ENCODE data around the gene GSE1. TPM values are rescaled to one million over a fixed set of nuclear protein-coding genes. Genes with fewer than 3 reads are reported as not detected.

GSE1 gene
- total RNA-seq, 2 experiments from 2014 or later = 15.3 to 16.0 TPM

DNA sequence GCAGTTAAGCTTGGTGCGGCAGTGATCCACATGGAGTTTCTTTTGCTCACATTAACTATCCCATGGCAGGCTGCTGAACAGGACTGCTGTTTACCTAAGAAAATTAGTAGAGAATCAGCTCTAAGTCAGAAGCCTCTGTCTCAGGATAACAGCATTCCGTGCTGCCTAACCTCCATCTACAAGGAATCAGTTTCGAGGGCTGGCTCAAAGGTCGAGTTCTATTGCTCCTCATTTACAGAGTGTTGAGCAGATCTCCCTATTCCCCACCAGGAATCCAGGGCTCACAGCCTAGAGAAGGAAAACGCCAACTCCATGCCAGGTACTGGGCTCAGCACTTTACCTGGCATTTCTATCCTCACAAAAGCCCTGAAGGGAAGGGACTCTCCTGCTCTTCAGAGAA is 65.7 kb downstream of the GSE1 start:
- Mint-ChIP-seq H3K4me1 (ENCODE audit: low read depth) (peaks cover 22% of the 10 kb centered on the region), H3K36me3 (peaks cover 48% of the 10 kb centered on the region), H3K9me3 (no peaks in the 10 kb centered on the region), H3K4me3 (no peak overlapping the region), H3K27ac (no peak overlapping the region), H3K27me3 (no peaks in the 10 kb centered on the region)
- ChIA-PET CTCF (interaction anchor here (0.9 to 1.2 kb wide), 2 partner anchors 63 to 248 kb away, joined by 3 read pairs; no protein-coding TSS in a partner anchor), POLR2A (no interaction called here)
- no peak for DNase-seq
- intact Hi-C loops (cut with micrococcal nuclease) = no loop called here

DNA sequence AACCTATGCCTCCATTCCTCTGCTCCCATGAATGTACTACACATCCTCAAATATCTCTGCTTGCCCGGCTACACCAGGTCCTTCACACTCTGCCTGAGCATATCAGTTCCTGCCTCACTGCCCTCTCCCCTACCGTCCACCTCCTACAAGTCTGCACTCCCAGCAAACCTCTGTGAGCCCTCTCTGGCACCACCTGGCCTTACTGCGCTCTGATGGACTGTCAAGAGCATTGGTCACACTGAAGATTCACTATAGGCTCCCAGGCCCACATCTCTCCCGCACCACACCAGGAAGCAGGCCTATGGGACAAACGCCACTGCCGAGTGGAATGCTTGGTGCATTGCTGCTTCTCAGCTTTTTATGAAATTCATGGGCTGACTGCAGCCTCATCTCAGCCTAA is 66.7 kb downstream of the GSE1 start:
- Mint-ChIP-seq H3K9me3 (no peaks in the 10 kb centered on the region), H3K4me1 (ENCODE audit: low read depth) (peaks cover 20% of the 10 kb centered on the region), H3K27me3 (no peaks in the 10 kb centered on the region), H3K27ac (no peak overlapping the region), H3K36me3 (peaks cover 49% of the 10 kb centered on the region), H3K4me3 (no peak overlapping the region)
- intact Hi-C loops (cut with micrococcal nuclease) = no loop called here
- CTCF ChIA-PET = interaction anchor here (1.0 to 1.2 kb wide), 2 partner anchors 64 to 152 kb away, joined by 3 read pairs; no protein-coding TSS in a partner anchor
- POLR2A ChIA-PET = no interaction called here
- DNase-seq = no peak

DNA sequence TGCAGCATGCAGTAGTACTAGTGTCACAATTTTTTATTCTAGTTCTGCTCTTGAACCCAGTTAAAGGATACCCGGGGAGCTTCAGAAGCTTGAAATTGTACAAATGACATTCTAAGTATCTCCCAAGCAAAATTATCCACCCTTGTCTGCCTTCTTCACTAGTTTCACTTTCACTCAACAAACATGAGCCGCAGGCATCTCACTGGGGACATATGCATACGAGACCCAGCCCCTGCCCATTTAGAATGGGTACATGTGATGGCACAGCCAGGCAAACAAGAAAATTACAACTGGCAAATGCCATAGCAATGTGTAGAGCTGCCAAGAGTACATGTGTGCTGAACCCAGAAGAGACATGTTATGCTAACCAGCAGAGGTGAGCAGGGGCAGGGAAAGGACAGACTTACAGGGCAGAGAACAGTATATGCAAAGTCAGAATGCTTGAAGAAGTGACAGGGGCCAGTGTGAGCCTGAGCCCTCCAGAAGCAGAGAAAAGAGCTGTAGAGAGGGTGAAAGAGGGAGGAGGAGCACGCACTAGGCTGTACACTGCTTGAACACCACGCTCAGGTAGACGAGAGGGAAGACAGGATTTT is 67.3 kb downstream of the GSE1 start:
- intact Hi-C loops (cut with micrococcal nuclease) = no loop called here
- no peaks in the 10 kb centered on the region for H3K9me3 Mint-ChIP-seq
- peaks cover 44% of the 10 kb centered on the region for H3K36me3 Mint-ChIP-seq
- no peak overlapping the region for H3K27ac Mint-ChIP-seq
- H3K27me3 Mint-ChIP-seq = no peaks in the 10 kb centered on the region
- peaks cover 16% of the 10 kb centered on the region for H3K4me1 Mint-ChIP-seq (ENCODE audit: low read depth)
- DNase-seq = no peak
- CTCF ChIA-PET = no interaction called here
- no peak overlapping the region for H3K4me3 Mint-ChIP-seq
- POLR2A ChIA-PET = no interaction called here

DNA sequence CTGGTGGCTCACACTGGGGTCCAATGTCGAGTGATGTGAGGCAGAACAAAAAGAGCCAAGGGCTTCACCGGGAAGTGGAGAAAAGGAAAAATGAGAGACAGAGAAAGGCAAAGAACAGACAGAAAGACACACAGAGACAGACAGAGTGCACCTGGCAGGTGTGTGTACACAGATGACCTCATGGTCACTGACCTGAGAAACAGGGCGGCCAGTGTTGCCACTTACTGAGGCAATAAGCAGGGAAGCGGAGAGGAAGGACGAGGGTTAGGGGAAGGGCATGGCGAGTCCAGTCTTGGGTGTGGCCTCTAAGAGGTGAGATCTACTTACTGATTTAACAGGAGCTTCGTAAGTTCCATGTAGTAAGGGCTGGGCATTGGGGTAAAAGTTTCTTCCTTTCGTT is 68.1 kb downstream of the GSE1 start:
- H3K4me3 Mint-ChIP-seq = no peak overlapping the region
- no peak for DNase-seq
- POLR2A ChIA-PET = no interaction called here
- intact Hi-C loops (cut with micrococcal nuclease) = no loop called here
- CTCF ChIA-PET = no interaction called here
- peaks cover 16% of the 10 kb centered on the region for H3K4me1 Mint-ChIP-seq (ENCODE audit: low read depth)
- H3K27ac Mint-ChIP-seq = no peak overlapping the region
- peaks cover 41% of the 10 kb centered on the region for H3K36me3 Mint-ChIP-seq
- H3K27me3 Mint-ChIP-seq = no peaks in the 10 kb centered on the region
- H3K9me3 Mint-ChIP-seq = no peaks in the 10 kb centered on the region

DNA sequence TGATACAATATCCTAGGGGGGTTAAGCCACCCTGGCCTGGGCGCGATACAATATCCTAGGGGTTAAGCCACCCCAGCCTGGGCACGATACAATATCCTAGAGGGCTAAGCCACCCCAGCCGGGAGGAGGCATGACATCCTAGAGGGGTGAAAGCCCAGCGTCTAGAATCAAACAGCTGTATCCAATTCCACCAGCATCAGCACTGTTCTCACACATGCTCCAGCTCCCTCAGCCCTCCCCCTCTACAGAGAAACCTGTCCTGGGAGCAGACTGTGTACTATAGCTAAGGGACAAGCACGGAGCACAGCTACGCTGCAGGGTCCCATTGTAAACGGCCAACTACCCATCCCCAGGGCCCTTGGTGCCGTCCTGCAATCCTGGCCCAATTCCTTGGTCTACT is 69.4 kb downstream of the GSE1 start:
- no peak for DNase-seq
- Mint-ChIP-seq H3K27ac (no peak overlapping the region), H3K4me3 (no peak overlapping the region), H3K9me3 (no peaks in the 10 kb centered on the region), H3K4me1 (ENCODE audit: low read depth) (peaks cover 23% of the 10 kb centered on the region), H3K27me3 (no peaks in the 10 kb centered on the region), H3K36me3 (peaks cover 46% of the 10 kb centered on the region)
- CTCF ChIA-PET = interaction anchor here (0.7 to 1.2 kb wide), 2 partner anchors 24 to 290 kb away, joined by 3 read pairs; no protein-coding TSS in a partner anchor
- intact Hi-C loops (cut with micrococcal nuclease) = no loop called here
- POLR2A ChIA-PET = no interaction called here

DNA sequence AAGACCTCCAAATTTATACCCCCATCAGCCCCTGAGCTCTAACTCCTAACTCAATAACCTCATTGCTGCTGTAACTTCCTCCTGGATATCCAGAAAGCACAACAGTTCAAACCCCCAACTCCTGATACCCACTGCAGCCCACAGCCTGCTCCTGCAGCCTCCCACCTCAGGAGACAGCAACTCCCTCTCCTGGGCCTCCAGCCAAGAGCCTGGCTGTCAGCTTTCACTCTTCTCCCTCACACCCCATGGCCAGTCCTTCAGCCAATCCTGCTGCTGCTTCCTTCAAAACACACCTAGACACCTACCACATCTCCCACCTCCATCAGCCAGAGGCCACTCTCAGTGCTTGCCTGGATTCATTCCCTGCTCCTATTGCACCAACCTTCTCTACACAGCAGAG is 70.2 kb downstream of the GSE1 start:
- intact Hi-C loops (cut with micrococcal nuclease) = no loop called here
- no peak overlapping the region for H3K27ac Mint-ChIP-seq
- H3K9me3 Mint-ChIP-seq = no peaks in the 10 kb centered on the region
- POLR2A ChIA-PET = interaction anchor here (0.6 kb wide), 1 partner anchor 64 kb away, joined by 5 read pairs; no protein-coding TSS in a partner anchor
- peaks cover 43% of the 10 kb centered on the region for H3K36me3 Mint-ChIP-seq
- CTCF ChIA-PET = interaction anchor here (1.2 kb wide), 1 partner anchor 25 kb away, joined by 3 read pairs; no protein-coding TSS in a partner anchor
- no peak for DNase-seq
- no peaks in the 10 kb centered on the region for H3K27me3 Mint-ChIP-seq
- H3K4me1 Mint-ChIP-seq (ENCODE audit: low read depth) = peaks cover 22% of the 10 kb centered on the region
- H3K4me3 Mint-ChIP-seq = no peak overlapping the region

DNA sequence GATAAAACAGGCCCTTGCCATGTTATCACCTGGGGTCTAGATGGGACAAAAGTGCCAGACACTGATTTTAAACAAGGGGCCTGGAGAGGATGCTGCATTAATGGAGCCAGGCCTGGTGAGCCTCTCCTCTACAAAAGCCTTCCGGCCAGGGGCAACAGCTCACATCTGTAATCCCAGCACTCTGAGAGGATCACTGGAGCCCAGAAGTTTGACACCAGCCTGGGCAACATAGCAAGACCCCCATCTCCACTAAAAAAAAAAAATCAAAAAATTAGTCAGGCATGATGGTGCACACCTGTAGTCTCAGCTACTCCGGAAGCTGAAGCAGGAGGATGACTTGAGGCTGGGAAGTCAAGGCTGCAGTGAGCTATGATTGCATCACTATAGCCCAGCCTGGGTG is 72.1 kb downstream of the GSE1 start:
- ChIA-PET CTCF (interaction anchor here (1.3 kb wide), 1 partner anchor 69 kb away, joined by 6 read pairs; no protein-coding TSS in a partner anchor), POLR2A (no interaction called here)
- H3K4me1 Mint-ChIP-seq (ENCODE audit: low read depth) = peaks cover 25% of the 10 kb centered on the region
- H3K36me3 Mint-ChIP-seq = peaks cover 36% of the 10 kb centered on the region
- H3K27ac Mint-ChIP-seq = no peak overlapping the region
- H3K4me3 Mint-ChIP-seq = no peak overlapping the region
- DNase-seq = no peak
- H3K9me3 Mint-ChIP-seq = no peaks in the 10 kb centered on the region
- intact Hi-C loops (cut with micrococcal nuclease) = loop anchor here (5.0 kb wide), 1 partner anchor 128 kb away; no protein-coding TSS in a partner anchor
- no peaks in the 10 kb centered on the region for H3K27me3 Mint-ChIP-seq

DNA sequence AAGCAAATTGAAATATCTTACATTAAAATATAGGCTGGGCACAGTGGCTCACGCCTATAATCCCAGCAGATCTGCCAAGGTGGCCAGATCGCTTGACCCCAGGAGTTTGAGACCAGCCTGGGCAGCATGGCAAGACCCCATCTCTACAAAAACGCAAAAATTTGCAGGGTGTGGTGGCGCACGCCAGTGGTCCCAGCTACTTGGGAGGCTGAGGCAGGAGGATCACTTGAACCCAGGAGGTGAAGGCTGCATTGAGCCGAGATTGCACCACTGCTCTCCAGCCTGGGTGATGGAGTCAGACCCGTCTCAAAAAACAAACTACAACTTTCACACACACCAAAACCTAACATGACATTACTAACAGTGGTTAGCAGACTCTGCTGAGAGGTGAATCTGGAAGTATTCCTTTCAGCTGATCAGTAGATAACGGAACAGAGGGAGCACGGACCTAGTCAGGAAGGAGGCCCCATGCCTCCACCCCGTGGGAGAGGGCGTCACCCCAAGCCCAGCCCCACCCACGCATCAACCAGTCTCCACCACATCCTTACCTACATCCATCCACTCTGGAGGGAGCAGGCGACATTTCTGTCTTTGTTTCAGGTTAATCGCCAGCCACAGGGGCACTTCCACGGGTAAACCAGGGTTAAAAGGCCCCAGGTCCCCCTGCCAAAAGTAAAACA is 73.9 kb downstream of the GSE1 start:
- DNase-seq = peak; percentile 72
- peak overlapping the region; percentile 67 for H3K27ac Mint-ChIP-seq
- no peaks in the 10 kb centered on the region for H3K27me3 Mint-ChIP-seq
- H3K4me1 Mint-ChIP-seq (ENCODE audit: low read depth) = peaks cover 15% of the 10 kb centered on the region
- H3K36me3 Mint-ChIP-seq = peaks cover 24% of the 10 kb centered on the region
- H3K9me3 Mint-ChIP-seq = no peaks in the 10 kb centered on the region
- POLR2A ChIA-PET = no interaction called here
- intact Hi-C loops (cut with micrococcal nuclease) = loop anchor here (5.0 kb wide), 1 partner anchor 130 kb away; no protein-coding TSS in a partner anchor
- peak overlapping the region; percentile 88 for H3K4me3 Mint-ChIP-seq
- CTCF ChIA-PET = no interaction called here

DNA sequence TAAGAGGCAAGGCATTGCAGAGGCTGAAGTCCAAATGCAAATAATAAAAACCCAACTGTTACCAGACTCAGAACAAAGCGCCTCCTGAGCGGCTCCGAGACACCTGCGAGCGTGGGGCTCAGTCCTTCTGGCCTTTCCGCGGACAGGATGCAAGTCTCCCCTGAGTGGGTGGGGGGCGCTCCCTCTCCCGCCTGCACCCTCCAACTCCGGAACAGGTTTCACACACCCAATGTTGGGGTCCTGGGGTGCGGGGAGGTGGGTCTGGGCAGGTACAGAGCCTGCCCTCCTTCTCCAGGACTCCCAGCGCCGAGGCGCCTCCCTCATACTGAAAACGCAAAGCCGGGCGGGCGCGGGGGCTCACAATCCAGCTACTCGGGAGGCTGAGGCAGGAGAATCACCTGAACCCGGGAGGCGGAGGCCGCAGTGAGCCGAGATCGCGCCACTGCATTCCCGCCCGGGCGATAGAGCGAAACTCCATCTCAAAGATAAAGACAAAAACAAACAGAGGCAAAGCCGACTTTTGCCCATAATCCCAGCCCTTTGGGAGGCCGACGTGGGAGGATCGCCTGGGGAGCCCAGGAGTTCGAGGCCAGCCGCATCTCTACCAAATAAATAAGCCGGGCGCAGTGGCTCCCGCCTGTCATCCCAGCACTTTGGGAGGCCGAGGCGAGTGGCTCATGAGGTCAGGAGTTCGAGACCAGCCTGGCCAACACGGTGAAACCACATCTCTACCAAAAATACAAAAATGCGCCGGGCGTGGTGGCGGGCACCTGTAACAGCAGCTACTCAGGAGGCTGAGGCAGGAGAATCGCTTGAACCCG is 74.7 kb downstream of the GSE1 start:
- Mint-ChIP-seq H3K27me3 (no peaks in the 10 kb centered on the region), H3K4me3 (peak overlapping the region; percentile 88), H3K27ac (peak overlapping the region; percentile 67), H3K36me3 (peaks cover 24% of the 10 kb centered on the region), H3K4me1 (ENCODE audit: low read depth) (peaks cover 15% of the 10 kb centered on the region), H3K9me3 (no peaks in the 10 kb centered on the region)
- POLR2A ChIA-PET = no interaction called here
- intact Hi-C loops (cut with micrococcal nuclease) = loop anchor here (2.0 to 5.0 kb wide), 3 partner anchors 75 to 249 kb away; partner anchors contain the start of gene GSE1
- DNase-seq = peak; percentile 40
- CTCF ChIA-PET = interaction anchor here (1.0 kb wide), 1 partner anchor 73 kb away, joined by 3 read pairs; no protein-coding TSS in a partner anchor

DNA sequence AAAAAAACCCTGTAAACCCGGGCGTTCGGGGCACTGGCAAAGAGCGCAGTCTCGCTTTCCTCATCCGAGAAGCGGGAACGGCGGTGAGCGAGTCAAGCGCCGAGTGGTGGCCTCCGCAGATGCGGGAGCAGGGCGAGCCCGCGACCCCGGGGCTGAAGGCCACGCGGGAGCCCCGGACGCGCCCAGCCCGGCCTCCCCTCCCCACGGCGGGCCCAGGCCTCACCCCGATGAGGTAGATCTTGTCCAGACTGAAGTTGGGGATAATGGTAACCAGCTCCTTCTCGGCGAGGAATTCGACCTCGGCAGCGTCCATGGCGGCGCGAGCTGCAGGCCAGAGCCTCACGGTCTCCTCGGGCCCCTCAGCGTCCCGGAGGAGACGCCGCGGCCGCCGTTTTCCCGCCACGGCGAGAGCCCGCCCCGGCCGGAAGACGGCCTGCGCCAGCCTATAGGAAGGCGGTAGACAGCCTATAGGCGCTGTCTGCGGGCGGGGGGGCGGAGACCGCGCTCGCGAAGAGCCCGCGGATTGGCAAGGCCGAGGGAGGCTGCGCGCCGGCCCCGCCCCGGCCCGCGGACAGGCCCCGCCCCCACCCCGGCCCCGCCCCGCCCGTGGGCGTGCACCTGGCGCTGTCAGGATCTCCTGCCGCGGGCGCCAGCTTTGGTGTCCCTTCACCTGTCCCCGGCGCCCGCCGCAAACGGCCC is 75.6 kb downstream of the GSE1 start, which contains the start of gene GINS2:
GINS2 (minus strand) TSS at position 369 of the 699 bp plus-strand sequence; CDS start at position 313, 56 bp downstream.
- peak within 1 kb of the TSS; percentile 88 for H3K4me3 Mint-ChIP-seq
- peak within 1 kb of the TSS; percentile 67 for H3K27ac Mint-ChIP-seq
- H3K27me3 Mint-ChIP-seq = no peaks in the 10 kb centered on the region
- intact Hi-C loops (cut with micrococcal nuclease) = loop anchor here (2.0 to 5.0 kb wide), 3 partner anchors 76 to 248 kb away; partner anchors contain the start of gene GSE1
- peaks cover 16% of the 10 kb centered on the region for H3K36me3 Mint-ChIP-seq
- ChIA-PET CTCF (interaction anchor here (1.0 to 1.1 kb wide), 2 partner anchors 29 to 74 kb away, joined by 3 read pairs; no protein-coding TSS in a partner anchor), POLR2A (interaction anchor here (1.4 kb wide), 1 partner anchor 21 kb away, joined by 3 read pairs; no protein-coding TSS in a partner anchor)
- H3K4me1 Mint-ChIP-seq (ENCODE audit: low read depth) = peaks cover 15% of the 10 kb centered on the region
- no peaks in the 10 kb centered on the region for H3K9me3 Mint-ChIP-seq
- peak; percentile 95 for DNase-seq

DNA sequence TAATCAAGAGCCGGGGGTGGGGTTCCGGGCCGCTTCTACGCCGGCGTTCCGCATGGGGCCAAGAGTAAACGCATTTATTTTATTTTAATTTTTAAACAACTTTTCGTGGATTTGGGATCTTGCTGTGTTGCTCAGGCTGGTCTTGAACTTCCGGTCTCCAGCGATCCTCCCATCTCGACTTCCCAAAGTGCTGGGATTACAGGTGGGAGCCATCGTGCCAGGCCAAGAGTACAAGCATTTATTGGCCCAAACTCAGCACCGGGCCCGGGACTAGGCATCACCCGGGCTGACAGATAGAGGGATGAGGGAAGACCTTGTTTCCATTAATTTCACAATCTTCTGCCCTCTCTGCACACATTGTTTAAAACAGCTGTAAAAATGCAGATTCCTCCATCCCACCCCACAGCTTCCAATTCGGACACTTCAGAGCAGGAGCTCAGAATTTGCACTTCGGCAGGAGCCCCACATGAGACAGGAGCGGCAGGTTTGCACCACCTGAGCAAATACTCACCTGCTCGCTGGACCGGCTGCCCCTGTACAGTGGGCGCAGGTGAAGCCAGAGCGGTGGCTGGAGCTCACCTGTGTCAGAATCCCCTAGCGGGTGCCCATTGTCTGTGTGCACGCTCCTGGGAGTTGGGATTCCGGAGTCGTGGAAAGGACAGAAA is 76.3 kb downstream of the GSE1 start:
- intact Hi-C loops (cut with micrococcal nuclease) = loop anchor here (2.0 to 5.0 kb wide), 3 partner anchors 77 to 247 kb away; partner anchors contain the start of gene GSE1
- Mint-ChIP-seq H3K9me3 (no peaks in the 10 kb centered on the region), H3K27ac (no peak overlapping the region), H3K36me3 (peaks cover 13% of the 10 kb centered on the region), H3K27me3 (no peaks in the 10 kb centered on the region), H3K4me3 (peak overlapping the region; percentile 66), H3K4me1 (ENCODE audit: low read depth) (peaks cover 15% of the 10 kb centered on the region)
- DNase-seq = no peak
- POLR2A ChIA-PET = interaction anchor here (1.4 kb wide), 1 partner anchor 22 kb away, joined by 3 read pairs; no protein-coding TSS in a partner anchor
- CTCF ChIA-PET = interaction anchor here (1.0 to 1.4 kb wide), 3 partner anchors 28 to 75 kb away, joined by 3 to 6 read pairs (median 3); no protein-coding TSS in a partner anchor
